ENCODE data around the gene ACOX3. TPM values are rescaled to one million over a fixed set of nuclear protein-coding genes. Genes with fewer than 3 reads are reported as not detected.

The ACOX3 gene
- total RNA-seq, 4 donors from 2014 or later = 19.0 to 32.9 (median 22.1) TPM

- H3K27ac ChIP-seq = no peak overlapping the region
- H3K9me3 ChIP-seq = no peaks in the 10 kb centered on the region
- TF ChIP-seq, protein P1, sequence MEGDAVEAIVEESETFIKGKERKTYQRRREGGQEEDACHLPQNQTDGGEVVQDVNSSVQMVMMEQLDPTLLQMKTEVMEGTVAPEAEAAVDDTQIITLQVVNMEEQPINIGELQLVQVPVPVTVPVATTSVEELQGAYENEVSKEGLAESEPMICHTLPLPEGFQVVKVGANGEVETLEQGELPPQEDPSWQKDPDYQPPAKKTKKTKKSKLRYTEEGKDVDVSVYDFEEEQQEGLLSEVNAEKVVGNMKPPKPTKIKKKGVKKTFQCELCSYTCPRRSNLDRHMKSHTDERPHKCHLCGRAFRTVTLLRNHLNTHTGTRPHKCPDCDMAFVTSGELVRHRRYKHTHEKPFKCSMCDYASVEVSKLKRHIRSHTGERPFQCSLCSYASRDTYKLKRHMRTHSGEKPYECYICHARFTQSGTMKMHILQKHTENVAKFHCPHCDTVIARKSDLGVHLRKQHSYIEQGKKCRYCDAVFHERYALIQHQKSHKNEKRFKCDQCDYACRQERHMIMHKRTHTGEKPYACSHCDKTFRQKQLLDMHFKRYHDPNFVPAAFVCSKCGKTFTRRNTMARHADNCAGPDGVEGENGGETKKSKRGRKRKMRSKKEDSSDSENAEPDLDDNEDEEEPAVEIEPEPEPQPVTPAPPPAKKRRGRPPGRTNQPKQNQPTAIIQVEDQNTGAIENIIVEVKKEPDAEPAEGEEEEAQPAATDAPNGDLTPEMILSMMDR (IDR thresholded peaks at IDR 0.05 in 4 of 5, conservative IDR thresholded peaks at IDR 0.05 in 1 of 5) = no peak
- no peak for TF ChIP-seq POLR2A (IDR thresholded peaks at IDR 0.05)
- H3K27me3 ChIP-seq = no peaks in the 10 kb centered on the region
- ATAC-seq (no peak), DNase-seq (no peak)
- in situ Hi-C loops (cut with MboI; ENCODE audit: low sequenced_read_pairs in 4 of 4) (no loop called here), intact Hi-C loops (cut with DNase I; ENCODE audit: low total_unique reads) (no loop called here)
- H3K4me1 ChIP-seq = peaks cover 12 to 15% of the 10 kb centered on the region in 2 donors
- H3K36me3 ChIP-seq = no peaks in the 10 kb centered on the region
- H3K4me3 ChIP-seq = no peak overlapping the region
Observed at GRCh38 chr4:8347660-8348059, 92.9 kb downstream of the ACOX3 start.

GRCh38 chr4:8346838-8347605, 93.5 kb downstream of the ACOX3 start:
- intact Hi-C loops (cut with DNase I; ENCODE audit: low total_unique reads) (no loop called here), in situ Hi-C loops (cut with MboI; ENCODE audit: low sequenced_read_pairs in 4 of 4) (no loop called here)
- Histone ChIP-seq H3K27me3 (no peaks in the 10 kb centered on the region), H3K27ac (no peak overlapping the region), H3K36me3 (no peaks in the 10 kb centered on the region), H3K9me3 (no peaks in the 10 kb centered on the region), H3K4me3 (no peak overlapping the region), H3K4me1 (peaks cover 6 to 12% of the 10 kb centered on the region in 2 donors)
- ATAC-seq = no peak
- TF ChIP-seq, protein P1 (IDR thresholded peaks at IDR 0.05 in 4 of 5, conservative IDR thresholded peaks at IDR 0.05 in 1 of 5) = no peak
- no peak for TF ChIP-seq POLR2A (IDR thresholded peaks at IDR 0.05)
- DNase-seq = no peak

DNA sequence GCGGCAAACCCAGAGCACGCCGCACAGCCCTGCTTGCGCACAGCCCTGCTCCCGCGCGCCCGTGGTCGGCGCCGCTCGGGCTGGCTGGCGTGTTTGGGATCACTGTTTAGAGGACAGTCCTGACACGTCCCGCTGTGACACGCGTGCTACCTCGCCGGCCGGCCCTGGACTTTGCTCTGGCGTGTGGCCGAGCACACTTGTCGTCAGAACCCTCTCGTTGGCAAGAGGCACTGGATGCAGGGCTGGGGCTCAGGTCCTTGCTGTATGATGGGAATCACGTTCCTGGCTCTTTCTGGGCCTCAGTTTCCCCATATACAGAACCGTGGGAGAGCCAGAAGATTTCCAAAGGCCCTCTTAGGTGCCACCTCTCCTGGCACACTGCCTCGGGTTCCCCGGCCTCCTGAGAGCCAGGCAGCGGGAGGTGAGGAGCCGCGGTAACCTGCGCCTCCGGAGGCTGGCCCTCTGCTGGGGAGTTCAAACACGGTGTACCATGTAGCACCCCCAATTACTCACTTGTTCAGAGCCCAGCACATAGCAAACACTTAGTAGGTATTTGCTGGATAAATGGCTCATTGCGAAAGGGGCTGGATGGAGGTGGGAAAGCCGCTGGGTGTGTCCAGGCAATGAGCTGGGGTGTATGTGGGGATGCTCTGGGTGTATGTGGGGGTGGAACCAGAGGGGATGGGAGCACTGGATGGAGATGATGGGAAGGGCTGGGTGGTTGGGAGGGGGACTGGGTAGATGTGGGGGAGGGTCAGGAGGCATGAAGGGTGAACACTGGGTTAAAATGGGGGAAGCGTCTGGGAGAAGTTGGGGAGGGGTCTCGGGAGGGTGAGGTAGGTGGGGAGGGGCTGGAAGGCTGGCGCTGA, 94.3 kb downstream of the ACOX3 start:
- TF ChIP-seq POLR2A (IDR thresholded peaks at IDR 0.05) = no peak
- TF ChIP-seq, protein P1 (IDR thresholded peaks at IDR 0.05 in 4 of 5, conservative IDR thresholded peaks at IDR 0.05 in 1 of 5) = no peak
- in situ Hi-C loops (cut with MboI; ENCODE audit: low sequenced_read_pairs in 4 of 4) (no loop called here), intact Hi-C loops (cut with DNase I; ENCODE audit: low total_unique reads) (no loop called here)
- Histone ChIP-seq H3K27ac (no peak overlapping the region), H3K4me1 (peaks cover 7 to 11% of the 10 kb centered on the region in 2 donors), H3K4me3 (no peak overlapping the region), H3K9me3 (no peaks in the 10 kb centered on the region), H3K27me3 (no peaks in the 10 kb centered on the region), H3K36me3 (no peaks in the 10 kb centered on the region)
- no peak for DNase-seq
- no peak for ATAC-seq

GRCh38 chr4:8345053-8345945, 95.2 kb downstream of the ACOX3 start:
- Histone ChIP-seq H3K9me3 (no peaks in the 10 kb centered on the region), H3K36me3 (no peaks in the 10 kb centered on the region), H3K27ac (no peak overlapping the region), H3K27me3 (no peaks in the 10 kb centered on the region), H3K4me3 (no peak overlapping the region), H3K4me1 (peaks cover 14 to 18% of the 10 kb centered on the region in 2 donors)
- ATAC-seq (no peak), DNase-seq (no peak)
- intact Hi-C loops (cut with DNase I; ENCODE audit: low total_unique reads) (no loop called here), in situ Hi-C loops (cut with MboI; ENCODE audit: low sequenced_read_pairs in 4 of 4) (no loop called here)
- no peak for TF ChIP-seq POLR2A (IDR thresholded peaks at IDR 0.05)
- TF ChIP-seq, protein P1 (IDR thresholded peaks at IDR 0.05 in 4 of 5, conservative IDR thresholded peaks at IDR 0.05 in 1 of 5) = no peak
